Measurements from ENCODE around the gene RNF26. TPM values are rescaled to one million over a fixed set of nuclear protein-coding genes. Genes with fewer than 3 reads are reported as not detected.
A peak's percentile ranks its signal among the peaks of the same experiment; 100 is the strongest.

RNF26 gene
- total RNA-seq, 3 donors from 2014 or later = 18.6 to 20.7 (median 18.9) TPM

GRCh38 chr11:119307219-119307618, 27.1 kb upstream of the RNF26 start:
- H3K4me3 Mint-ChIP-seq = no peak overlapping the region
- H3K36me3 Mint-ChIP-seq (ENCODE audit: insufficient read depth) = peaks cover 25% of the 10 kb centered on the region
- no peaks in the 10 kb centered on the region for H3K27me3 Mint-ChIP-seq (ENCODE audit: low read depth)
- no peaks in the 10 kb centered on the region for H3K9me3 Mint-ChIP-seq
- DNase-seq = no peak
- peaks cover 26% of the 10 kb centered on the region for H3K4me1 Mint-ChIP-seq (ENCODE audit: low read depth)
- no peak for ATAC-seq

GRCh38 chr11:119307974-119308373, 26.4 kb upstream of the RNF26 start:
- peaks cover 19% of the 10 kb centered on the region for H3K36me3 Mint-ChIP-seq (ENCODE audit: insufficient read depth)
- no peak for ATAC-seq
- DNase-seq = no peak
- no peaks in the 10 kb centered on the region for H3K9me3 Mint-ChIP-seq
- H3K27me3 Mint-ChIP-seq (ENCODE audit: low read depth) = no peaks in the 10 kb centered on the region
- H3K4me3 Mint-ChIP-seq = no peak overlapping the region
- peaks cover 26% of the 10 kb centered on the region for H3K4me1 Mint-ChIP-seq (ENCODE audit: low read depth)

GRCh38 chr11:119309411-119309810, 24.9 kb upstream of the RNF26 start:
- H3K36me3 Mint-ChIP-seq (ENCODE audit: insufficient read depth) = peaks cover 11% of the 10 kb centered on the region
- H3K4me3 Mint-ChIP-seq = no peak overlapping the region
- H3K4me1 Mint-ChIP-seq (ENCODE audit: low read depth) = peaks cover 26% of the 10 kb centered on the region
- H3K27me3 Mint-ChIP-seq (ENCODE audit: low read depth) = no peaks in the 10 kb centered on the region
- H3K9me3 Mint-ChIP-seq = no peaks in the 10 kb centered on the region
- ATAC-seq = no peak
- no peak for DNase-seq

GRCh38 chr11:119309953-119310681, 24.2 kb upstream of the RNF26 start:
- no peak overlapping the region for H3K4me3 Mint-ChIP-seq
- ATAC-seq = no peak
- no peak for DNase-seq
- peaks cover 10% of the 10 kb centered on the region for H3K36me3 Mint-ChIP-seq (ENCODE audit: insufficient read depth)
- H3K9me3 Mint-ChIP-seq = no peaks in the 10 kb centered on the region
- H3K4me1 Mint-ChIP-seq (ENCODE audit: low read depth) = peaks cover 26% of the 10 kb centered on the region
- H3K27me3 Mint-ChIP-seq (ENCODE audit: low read depth) = no peaks in the 10 kb centered on the region

GRCh38 chr11:119310682-119311052, 23.7 kb upstream of the RNF26 start:
- ATAC-seq = no peak
- no peak for DNase-seq
- peaks cover 24% of the 10 kb centered on the region for H3K4me1 Mint-ChIP-seq (ENCODE audit: low read depth)
- H3K27me3 Mint-ChIP-seq (ENCODE audit: low read depth) = peaks cover 4% of the 10 kb centered on the region
- peaks cover 7% of the 10 kb centered on the region for H3K36me3 Mint-ChIP-seq (ENCODE audit: insufficient read depth)
- no peaks in the 10 kb centered on the region for H3K9me3 Mint-ChIP-seq
- no peak overlapping the region for H3K4me3 Mint-ChIP-seq

GRCh38 chr11:119314726-119315125, 19.6 kb upstream of the RNF26 start:
- H3K9me3 Mint-ChIP-seq = no peaks in the 10 kb centered on the region
- H3K4me3 Mint-ChIP-seq = peak overlapping the region; percentile 71
- peaks cover 1% of the 10 kb centered on the region for H3K36me3 Mint-ChIP-seq (ENCODE audit: insufficient read depth)
- ATAC-seq (no peak), DNase-seq (no peak)
- peaks cover 16% of the 10 kb centered on the region for H3K27me3 Mint-ChIP-seq (ENCODE audit: low read depth)
- peaks cover 19% of the 10 kb centered on the region for H3K4me1 Mint-ChIP-seq (ENCODE audit: low read depth)

- peak; percentile 51 for DNase-seq
- H3K36me3 Mint-ChIP-seq (ENCODE audit: insufficient read depth) = no peaks in the 10 kb centered on the region
- peak; percentile 65 to 70 for ATAC-seq
- peaks cover 20% of the 10 kb centered on the region for H3K4me1 Mint-ChIP-seq (ENCODE audit: low read depth)
- H3K9me3 Mint-ChIP-seq = no peaks in the 10 kb centered on the region
- peaks cover 16% of the 10 kb centered on the region for H3K27me3 Mint-ChIP-seq (ENCODE audit: low read depth)
- H3K4me3 Mint-ChIP-seq = peak overlapping the region; percentile 71
Measured at GRCh38 chr11:119315131-119316015, 19.0 kb upstream of the RNF26 start.

- Mint-ChIP-seq H3K4me3 (peak overlapping the region; percentile 71), H3K36me3 (ENCODE audit: insufficient read depth) (no peaks in the 10 kb centered on the region), H3K4me1 (ENCODE audit: low read depth) (peaks cover 20% of the 10 kb centered on the region)
Measured at GRCh38 chr11:119316016-119316728, 18.2 kb upstream of the RNF26 start.

GRCh38 chr11:119316729-119317591, 17.4 kb upstream of the RNF26 start, which contains the start of gene MCAM:
Gene MCAM, minus strand, starts transcription at chr11:119317130. Its CDS starts 29 bp downstream, at chr11:119317101.
- DNase-seq (no peak), ATAC-seq (no peak)
- peaks cover 16% of the 10 kb centered on the region for H3K27me3 Mint-ChIP-seq (ENCODE audit: low read depth)
- H3K4me1 Mint-ChIP-seq (ENCODE audit: low read depth) = peaks cover 24% of the 10 kb centered on the region
- peak within 1 kb of the TSS; percentile 71 for H3K4me3 Mint-ChIP-seq
- no peaks in the 10 kb centered on the region for H3K36me3 Mint-ChIP-seq (ENCODE audit: insufficient read depth)
- no peaks in the 10 kb centered on the region for H3K9me3 Mint-ChIP-seq

More at GRCh38 chr11:119316016-119316728, 18.2 kb upstream of the RNF26 start:
- Mint-ChIP-seq H3K9me3 (no peaks in the 10 kb centered on the region), H3K27me3 (ENCODE audit: low read depth) (peaks cover 16% of the 10 kb centered on the region)
- ATAC-seq = peak in 1 of 2 donors; percentile 12
- no peak for DNase-seq

GRCh38 chr11:119317592-119318239, 16.6 kb upstream of the RNF26 start:
- no peaks in the 10 kb centered on the region for H3K9me3 Mint-ChIP-seq
- H3K4me3 Mint-ChIP-seq = no peak overlapping the region
- H3K36me3 Mint-ChIP-seq (ENCODE audit: insufficient read depth) = no peaks in the 10 kb centered on the region
- no peak for DNase-seq
- H3K27me3 Mint-ChIP-seq (ENCODE audit: low read depth) = peaks cover 16% of the 10 kb centered on the region
- H3K4me1 Mint-ChIP-seq (ENCODE audit: low read depth) = peaks cover 26% of the 10 kb centered on the region
- no peak for ATAC-seq

- ATAC-seq (no peak), DNase-seq (no peak)
- Mint-ChIP-seq H3K4me3 (peak overlapping the region; percentile 4), H3K27me3 (ENCODE audit: low read depth) (peaks cover 16% of the 10 kb centered on the region), H3K4me1 (ENCODE audit: low read depth) (peaks cover 26% of the 10 kb centered on the region), H3K9me3 (no peaks in the 10 kb centered on the region), H3K36me3 (ENCODE audit: insufficient read depth) (no peaks in the 10 kb centered on the region)
Measured at GRCh38 chr11:119318240-119319135, 15.8 kb upstream of the RNF26 start.

GRCh38 chr11:119319136-119319699, 15.1 kb upstream of the RNF26 start:
- Mint-ChIP-seq H3K4me3 (peak overlapping the region; percentile 15), H3K4me1 (ENCODE audit: low read depth) (peaks cover 26% of the 10 kb centered on the region), H3K9me3 (no peaks in the 10 kb centered on the region), H3K27me3 (ENCODE audit: low read depth) (peaks cover 16% of the 10 kb centered on the region), H3K36me3 (ENCODE audit: insufficient read depth) (no peaks in the 10 kb centered on the region)
- DNase-seq (no peak), ATAC-seq (no peak)
